Tibial artery (tissue), 4 donors: ENCODE results near the gene LFNG.

Experiments
- DNase-seq, 2 donors: peaks; one replicate each; pipeline ENCODE4 v3.0.0-alpha.2; 2019
- H3K27ac ChIP-seq, 2 donors: fragments of 200-600 bp; sonication (generic) in 1 of 2; 1 replicate in 1 of 2; 2 replicates in 1 of 2; pipeline ENCODE4 v1.5.1; 2018 to 2019; ENCODE audit warnings: mild to moderate bottlenecking in 1 of 2
- H3K27me3 ChIP-seq, 2 donors: fragments of 200-600 bp; sonication (generic) in 1 of 2; one replicate each; pipeline versions ENCODE4 v1.5.1 to v1.6.0; 2016 to 2019
- H3K36me3 ChIP-seq, 3 donors: fragments of 200-600 bp; sonication (generic) in 2 of 3; one replicate each; pipeline ENCODE4 v1.5.1; 2016 to 2019; ENCODE audit warnings: mild to moderate bottlenecking in 2 of 3
- H3K4me1 ChIP-seq, 4 donors: fragments of 200-600 bp; sonication (generic) in 2 of 4; 1 replicate in 3 of 4; 2 replicates in 1 of 4; pipeline ENCODE4 v1.5.1; 2016 to 2019
- H3K4me3 ChIP-seq, 2 donors: fragments of 200-600 bp; sonication (generic) in 1 of 2; 1 replicate in 1 of 2; 2 replicates in 1 of 2; pipeline ENCODE4 v1.5.1; 2018 to 2019; ENCODE audit warnings: mild to moderate bottlenecking in 2 of 2
- H3K9me3 ChIP-seq, 3 donors: fragments of 200-600 bp; sonication (generic) in 1 of 3; one replicate each; pipeline ENCODE4 v1.5.1; 2016 to 2019
- intact Hi-C: fragments of 100-400 bp; cut with DNase I; formaldehyde crosslinking; loops from one replicate; pipeline ENCODE4 v1.15.0; 2023; ENCODE audit warnings: low total_unique reads
- TF ChIP-seq, protein P1 (sequence below), 2 experiments: fragments of 200-600 bp in 1 of 2; fragments of 450-650 bp in 1 of 2; IDR thresholded peaks; one replicate each; pipeline ENCODE4 v1.5.1; 2017 to 2019; ENCODE audit warnings: antibody characterized with exemption in 2 of 2, mild to moderate bottlenecking in 1 of 2, moderate library complexity in 1 of 2

Gene LFNG

DNA sequence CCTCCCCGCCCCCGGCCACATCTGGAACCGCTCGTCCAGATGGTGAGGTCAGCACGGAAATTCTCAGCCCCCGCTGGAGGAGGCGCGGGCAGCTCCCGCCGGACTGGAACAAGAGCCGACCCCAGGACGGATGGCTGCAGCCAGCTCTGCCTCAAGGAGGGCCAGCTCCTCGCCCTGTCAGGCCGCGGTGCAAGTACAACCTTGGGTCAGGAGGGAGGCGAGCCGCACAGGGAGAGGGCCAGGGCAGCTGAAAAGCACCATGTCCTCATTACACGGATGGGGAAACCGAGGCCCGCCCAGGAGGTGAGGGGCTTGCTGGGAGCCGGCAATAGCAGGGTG lies 39.5 kb upstream of the LFNG start:
- intact Hi-C loops: no loop called here
- TF ChIP-seq, protein P1, sequence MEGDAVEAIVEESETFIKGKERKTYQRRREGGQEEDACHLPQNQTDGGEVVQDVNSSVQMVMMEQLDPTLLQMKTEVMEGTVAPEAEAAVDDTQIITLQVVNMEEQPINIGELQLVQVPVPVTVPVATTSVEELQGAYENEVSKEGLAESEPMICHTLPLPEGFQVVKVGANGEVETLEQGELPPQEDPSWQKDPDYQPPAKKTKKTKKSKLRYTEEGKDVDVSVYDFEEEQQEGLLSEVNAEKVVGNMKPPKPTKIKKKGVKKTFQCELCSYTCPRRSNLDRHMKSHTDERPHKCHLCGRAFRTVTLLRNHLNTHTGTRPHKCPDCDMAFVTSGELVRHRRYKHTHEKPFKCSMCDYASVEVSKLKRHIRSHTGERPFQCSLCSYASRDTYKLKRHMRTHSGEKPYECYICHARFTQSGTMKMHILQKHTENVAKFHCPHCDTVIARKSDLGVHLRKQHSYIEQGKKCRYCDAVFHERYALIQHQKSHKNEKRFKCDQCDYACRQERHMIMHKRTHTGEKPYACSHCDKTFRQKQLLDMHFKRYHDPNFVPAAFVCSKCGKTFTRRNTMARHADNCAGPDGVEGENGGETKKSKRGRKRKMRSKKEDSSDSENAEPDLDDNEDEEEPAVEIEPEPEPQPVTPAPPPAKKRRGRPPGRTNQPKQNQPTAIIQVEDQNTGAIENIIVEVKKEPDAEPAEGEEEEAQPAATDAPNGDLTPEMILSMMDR (IDR thresholded peaks at IDR 0.05): no peak
- H3K9me3 ChIP-seq: peaks cover 0 to 8% (median 5%) of the 10 kb centered on the region in 3 donors
- H3K36me3 ChIP-seq: no peaks in the 10 kb centered on the region
- no peak for DNase-seq
- peaks cover 0 to 50% of the 10 kb centered on the region in 2 donors for H3K27me3 ChIP-seq
- H3K27ac ChIP-seq: no peak overlapping the region
- H3K4me3 ChIP-seq: no peak overlapping the region
- peaks cover 9 to 29% (median 20%) of the 10 kb centered on the region in 4 donors for H3K4me1 ChIP-seq

DNA sequence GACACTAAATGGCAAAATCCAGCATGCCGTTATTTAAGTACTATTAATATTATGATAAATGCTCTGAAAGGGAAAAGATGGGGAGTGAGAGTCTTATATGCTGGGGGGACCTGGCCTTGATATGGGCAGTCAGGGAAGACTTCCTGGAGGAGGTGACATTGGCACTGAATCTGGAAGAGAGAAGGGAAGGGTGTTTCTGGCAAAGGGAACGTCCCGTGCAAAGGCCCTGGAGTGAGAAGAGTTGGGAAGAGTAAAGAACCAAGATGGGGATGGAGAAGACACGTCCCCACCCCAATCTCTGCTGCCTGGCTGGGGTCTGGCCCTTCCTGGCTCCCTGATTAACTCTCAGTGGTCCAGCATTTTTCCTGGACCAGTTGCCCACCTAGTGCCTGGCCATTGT lies 38.4 kb upstream of the LFNG start:
- intact Hi-C loops: no loop called here
- TF ChIP-seq, protein P1 (IDR thresholded peaks at IDR 0.05): no peak
- H3K9me3 ChIP-seq: peaks cover 0 to 8% (median 5%) of the 10 kb centered on the region in 3 donors
- H3K4me1 ChIP-seq: peaks cover 9 to 29% (median 20%) of the 10 kb centered on the region in 4 donors
- no peak overlapping the region for H3K27ac ChIP-seq
- H3K36me3 ChIP-seq: no peaks in the 10 kb centered on the region
- H3K27me3 ChIP-seq: peaks cover 0 to 38% of the 10 kb centered on the region in 2 donors
- DNase-seq: no peak
- no peak overlapping the region for H3K4me3 ChIP-seq

DNA sequence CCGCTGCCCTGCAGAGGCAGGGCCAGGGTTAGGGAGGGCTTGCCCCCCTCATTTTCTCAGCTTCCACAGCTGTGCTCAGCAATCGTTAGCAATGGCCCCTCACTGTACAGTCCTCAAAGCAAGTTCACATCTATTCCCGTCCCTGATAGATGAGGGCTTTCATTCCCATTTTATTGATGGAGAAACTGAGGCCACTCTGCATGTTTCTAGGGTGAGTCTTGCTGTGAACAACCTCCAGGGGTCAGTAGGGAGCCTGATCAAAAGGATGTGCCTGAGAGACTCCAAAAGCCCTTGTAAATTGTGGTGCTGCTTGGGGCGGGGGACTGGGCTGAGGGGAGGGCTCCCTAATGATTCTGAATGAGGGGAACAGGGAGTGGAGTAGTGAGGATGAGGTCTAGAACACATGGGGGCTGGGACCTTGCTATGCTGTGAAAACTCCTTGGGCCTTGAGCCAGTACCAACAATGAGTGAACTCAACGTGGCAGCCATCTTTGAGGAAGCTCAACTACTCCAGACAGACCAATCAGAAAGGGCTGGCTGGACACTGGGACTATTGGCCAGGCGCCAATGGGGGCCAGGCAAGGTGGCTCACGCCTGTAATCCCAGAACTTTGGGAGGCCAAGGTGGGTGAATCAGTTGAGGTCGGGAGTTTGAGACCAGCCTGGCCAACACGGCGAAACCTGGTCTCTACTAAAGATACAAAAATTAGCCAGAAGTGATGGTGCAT lies 36.7 kb upstream of the LFNG start:
- TF ChIP-seq, protein P1 (IDR thresholded peaks at IDR 0.05): no peak
- Histone ChIP-seq H3K9me3 (peaks cover 0 to 8% (median 5%) of the 10 kb centered on the region in 3 donors), H3K4me1 (peaks cover 13 to 31% (median 25%) of the 10 kb centered on the region in 4 donors), H3K4me3 (no peak overlapping the region), H3K27me3 (peaks cover 0 to 23% of the 10 kb centered on the region in 2 donors), H3K27ac (no peak overlapping the region), H3K36me3 (no peaks in the 10 kb centered on the region)
- intact Hi-C loops: no loop called here
- no peak for DNase-seq

DNA sequence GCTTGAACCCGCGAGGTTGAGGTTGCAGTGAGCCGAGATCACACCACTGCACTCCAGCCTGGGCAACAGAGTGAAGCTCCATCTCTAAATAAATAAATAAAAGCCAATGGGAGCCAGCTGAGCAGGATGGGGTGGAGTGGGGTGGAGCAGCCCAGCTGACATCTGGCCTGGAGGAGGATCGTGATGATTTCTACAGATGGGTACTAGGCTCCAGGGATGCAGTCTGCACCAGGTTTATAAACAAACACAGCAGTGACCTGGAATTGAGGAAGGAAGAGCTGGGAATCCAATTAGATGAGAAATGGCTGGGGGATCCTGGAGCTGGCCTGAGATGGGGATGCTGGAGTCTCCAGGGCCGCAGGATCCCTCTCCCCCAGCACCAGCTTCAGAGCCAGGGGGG lies 36.1 kb upstream of the LFNG start:
- TF ChIP-seq, protein P1 (IDR thresholded peaks at IDR 0.05): no peak
- peaks cover 0 to 17% of the 10 kb centered on the region in 2 donors for H3K27me3 ChIP-seq
- peaks cover 8 to 31% (median 24%) of the 10 kb centered on the region in 4 donors for H3K4me1 ChIP-seq
- H3K4me3 ChIP-seq: no peak overlapping the region
- peaks cover 0 to 8% (median 5%) of the 10 kb centered on the region in 3 donors for H3K9me3 ChIP-seq
- H3K27ac ChIP-seq: no peak overlapping the region
- intact Hi-C loops: no loop called here
- H3K36me3 ChIP-seq: no peaks in the 10 kb centered on the region
- DNase-seq: no peak

DNA sequence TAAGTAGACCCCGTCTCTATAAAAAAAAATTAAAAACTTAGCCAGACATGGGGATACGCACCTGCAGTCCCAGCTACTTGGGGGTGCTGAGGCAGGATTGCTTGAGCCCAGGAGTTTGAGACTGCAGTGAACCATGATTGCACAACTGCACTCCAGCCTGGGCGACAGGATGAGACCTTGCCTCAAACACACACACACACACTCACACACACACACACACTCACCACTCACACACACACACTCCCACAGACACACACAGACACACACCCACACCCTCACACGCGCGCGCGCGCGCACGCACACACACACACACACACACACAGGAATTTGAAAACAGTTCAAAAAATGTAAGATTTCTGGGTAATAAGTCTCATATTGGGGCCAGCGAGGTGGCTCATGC lies 34.7 kb upstream of the LFNG start:
- Histone ChIP-seq H3K4me3 (no peak overlapping the region), H3K27me3 (peaks cover 0 to 7% of the 10 kb centered on the region in 2 donors), H3K36me3 (no peaks in the 10 kb centered on the region), H3K9me3 (peaks cover 0 to 8% (median 5%) of the 10 kb centered on the region in 3 donors), H3K27ac (no peak overlapping the region), H3K4me1 (peaks cover 6 to 32% (median 29%) of the 10 kb centered on the region in 4 donors)
- intact Hi-C loops: loop anchor here (5.0 kb wide), 1 partner anchor 72 kb away; the partner anchor contains the start of genes BRAT1 and IQCE
- no peak for DNase-seq
- TF ChIP-seq, protein P1 (IDR thresholded peaks at IDR 0.05): no peak
